Transverse colon (tissue), 4 donors: Measurements from ENCODE around the gene C16orf89. TPM values are rescaled to one million over a fixed set of nuclear protein-coding genes. Genes with fewer than 3 reads are reported as not detected.

Source experiments
- DNase-seq: peaks from one replicate; pipeline ENCODE4 v3.0.0-alpha.2; 2019
- H3K27ac ChIP-seq, 4 donors: fragments of 200-600 bp; sonication (generic); 2 replicates each; pipeline ENCODE4 v1.5.1; 2016 to 2018; ENCODE audit warnings: inconsistent platforms in 4 of 4
- H3K27me3 ChIP-seq: fragments of 200-600 bp; sonication (generic); 2 replicates; pipeline ENCODE4 v1.5.1; 2017; ENCODE audit warnings: inconsistent platforms
- H3K36me3 ChIP-seq, 4 donors: fragments of 200-600 bp; sonication (generic); 2 replicates each; pipeline ENCODE4 v1.5.1; 2017 to 2019; ENCODE audit warnings: inconsistent platforms in 4 of 4
- H3K4me1 ChIP-seq, 4 donors: fragments of 200-600 bp; sonication (generic); 2 replicates each; pipeline ENCODE4 v1.5.1; 2017 to 2020; ENCODE audit warnings: inconsistent platforms in 4 of 4
- H3K4me3 ChIP-seq, 4 donors: fragments of 200-600 bp; sonication (generic); 1 replicate in 1 of 4; 2 replicates in 3 of 4; pipeline versions ENCODE4 v1.5.1 to v1.6.1; 2017 to 2019; ENCODE audit warnings: inconsistent platforms in 4 of 4
- H3K9me3 ChIP-seq, 2 donors: fragments of 200-600 bp; sonication (generic); 2 replicates each; pipeline ENCODE4 v1.5.1; 2017 to 2019; ENCODE audit warnings: inconsistent platforms in 2 of 2
- EP300 ChIP-seq: sonication (generic); formaldehyde crosslinking; IDR thresholded peaks from one replicate; pipeline ENCODE4 v1.6.1; 2017; ENCODE audit warnings: antibody characterized with exemption, low read depth
- POLR2A ChIP-seq: fragments of 450-650 bp; IDR thresholded peaks from one replicate; pipeline ENCODE4 v1.6.1; 2016; ENCODE audit warnings: antibody characterized with exemption, mild to moderate bottlenecking, moderate library complexity
- POLR2AphosphoS5 ChIP-seq, 3 donors: sonication (generic); formaldehyde crosslinking; IDR thresholded peaks; one replicate each; pipeline ENCODE4 v1.6.1; 2016; ENCODE audit warnings: antibody characterized with exemption in 3 of 3
- WGBS, 2 donors: methylation state at CpG; one replicate each; pipeline ENCODE4 v1.1.5; 2018; ENCODE audit warnings: low coverage in 1 of 2; 5-methylcytosine and 5-hydroxymethylcytosine counted together
- in situ Hi-C, 4 donors: fragments of 200-750 bp; cut with MboI; loops; one replicate each; pipeline versions ENCODE4 v1.15.0 to v1.15.1; 2017; ENCODE audit warnings: low sequenced_read_pairs in 3 of 4, low pct_ligation_motif_present in 1 of 4, low pct_unique_long_range_greater_than_20kb in 1 of 4
- intact Hi-C: fragments of 100-400 bp; cut with DNase I; formaldehyde crosslinking; loops from one replicate; pipeline ENCODE4 v1.15.1; 2023; ENCODE audit warnings: low total_unique reads
- total RNA-seq, 4 donors: library from RNA; depleted of rRNA; stranded (reverse); fragments of >200 nt; gene quantifications; one replicate each; pipeline ENCODE4 v1.1.0, GENCODE V29; 2016
- TF ChIP-seq, protein P1 (sequence below), 5 experiments: fragments of 200-600 bp in 3 of 5; fragments of 450-650 bp in 2 of 5; sonication (generic) in 3 of 5; IDR thresholded peaks; 1 replicate in 2 of 5; 2 replicates in 3 of 5; pipeline ENCODE4 v1.5.1; 2016 to 2017; ENCODE audit warnings: antibody characterized with exemption in 5 of 5, inconsistent platforms in 3 of 5, mild to moderate bottlenecking in 2 of 5, moderate library complexity in 1 of 5

Gene C16orf89
- total RNA-seq, 4 donors from 2014 or later = 1.5 to 8.6 TPM; not detected in 2

DNA sequence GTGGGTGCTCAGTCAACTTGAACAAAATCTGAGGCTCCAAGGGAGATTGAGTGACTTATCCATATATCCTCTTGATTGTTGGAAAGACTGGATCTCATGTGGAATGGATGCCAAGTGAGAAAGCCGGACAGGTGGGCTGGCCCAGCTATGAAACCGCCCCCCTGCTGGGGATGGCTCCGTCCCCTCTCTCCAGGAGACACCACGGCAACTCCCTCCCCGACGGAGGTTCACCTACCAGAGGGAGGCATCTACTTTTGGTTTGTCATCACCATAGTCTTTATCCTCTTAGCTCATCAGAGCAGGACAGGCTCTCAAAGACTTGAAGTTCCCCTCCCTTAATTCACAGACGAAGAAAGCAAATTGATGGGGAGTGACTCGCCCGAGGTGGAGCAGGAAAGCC lies 4.1 kb upstream of the C16orf89 start:
- Histone ChIP-seq H3K4me1 (peaks cover 11 to 29% (median 16%) of the 10 kb centered on the region in 4 donors), H3K36me3 (no peaks in the 10 kb centered on the region), H3K27ac (no peak overlapping the region), H3K27me3 (no peaks in the 10 kb centered on the region), H3K9me3 (no peaks in the 10 kb centered on the region), H3K4me3 (no peak overlapping the region)
- WGBS, 2 donors = 95 to 100% methylated on average over 3 to 9 of the region's 9 CpGs
- intact Hi-C loops = no loop called here
- no peak for DNase-seq
- in situ Hi-C loops = no loop called here
- no peak for TF ChIP-seq POLR2A
- TF ChIP-seq POLR2AphosphoS5 (IDR thresholded peaks at IDR 0.05) = no peak
- TF ChIP-seq, protein P1, sequence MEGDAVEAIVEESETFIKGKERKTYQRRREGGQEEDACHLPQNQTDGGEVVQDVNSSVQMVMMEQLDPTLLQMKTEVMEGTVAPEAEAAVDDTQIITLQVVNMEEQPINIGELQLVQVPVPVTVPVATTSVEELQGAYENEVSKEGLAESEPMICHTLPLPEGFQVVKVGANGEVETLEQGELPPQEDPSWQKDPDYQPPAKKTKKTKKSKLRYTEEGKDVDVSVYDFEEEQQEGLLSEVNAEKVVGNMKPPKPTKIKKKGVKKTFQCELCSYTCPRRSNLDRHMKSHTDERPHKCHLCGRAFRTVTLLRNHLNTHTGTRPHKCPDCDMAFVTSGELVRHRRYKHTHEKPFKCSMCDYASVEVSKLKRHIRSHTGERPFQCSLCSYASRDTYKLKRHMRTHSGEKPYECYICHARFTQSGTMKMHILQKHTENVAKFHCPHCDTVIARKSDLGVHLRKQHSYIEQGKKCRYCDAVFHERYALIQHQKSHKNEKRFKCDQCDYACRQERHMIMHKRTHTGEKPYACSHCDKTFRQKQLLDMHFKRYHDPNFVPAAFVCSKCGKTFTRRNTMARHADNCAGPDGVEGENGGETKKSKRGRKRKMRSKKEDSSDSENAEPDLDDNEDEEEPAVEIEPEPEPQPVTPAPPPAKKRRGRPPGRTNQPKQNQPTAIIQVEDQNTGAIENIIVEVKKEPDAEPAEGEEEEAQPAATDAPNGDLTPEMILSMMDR (IDR thresholded peaks at IDR 0.05) = no peak
- TF ChIP-seq EP300 = no peak

DNA sequence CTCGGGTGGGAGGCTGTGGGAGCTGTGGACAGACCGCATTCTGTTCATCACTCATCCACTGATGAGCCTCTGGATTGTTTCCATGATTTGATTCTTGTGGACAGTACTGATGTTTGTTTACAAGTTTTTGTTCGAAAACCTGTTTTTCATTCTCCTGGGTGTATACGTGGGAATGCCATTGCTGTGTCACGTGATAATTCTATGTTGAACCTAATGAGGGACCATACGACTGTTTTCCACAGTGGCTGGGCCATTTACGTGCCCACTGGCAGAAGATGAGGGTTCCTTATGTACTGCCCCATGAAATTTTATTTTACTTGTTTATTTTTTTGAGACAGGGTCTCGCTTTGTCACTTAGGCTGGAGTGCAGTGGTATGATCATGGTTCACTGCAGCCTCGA lies 3.3 kb upstream of the C16orf89 start:
- Histone ChIP-seq H3K27ac (no peak overlapping the region), H3K36me3 (no peaks in the 10 kb centered on the region), H3K4me3 (no peak overlapping the region), H3K4me1 (peaks cover 13 to 35% (median 18%) of the 10 kb centered on the region in 4 donors), H3K27me3 (no peaks in the 10 kb centered on the region), H3K9me3 (no peaks in the 10 kb centered on the region)
- in situ Hi-C loops = no loop called here
- 86 to 100% methylated on average over 1 to 9 of the region's 9 CpGs for WGBS, 2 donors
- no peak for TF ChIP-seq POLR2AphosphoS5 (IDR thresholded peaks at IDR 0.05)
- TF ChIP-seq POLR2A = no peak
- TF ChIP-seq, protein P1 (IDR thresholded peaks at IDR 0.05) = no peak
- no peak for TF ChIP-seq EP300
- intact Hi-C loops = no loop called here
- DNase-seq = no peak

DNA sequence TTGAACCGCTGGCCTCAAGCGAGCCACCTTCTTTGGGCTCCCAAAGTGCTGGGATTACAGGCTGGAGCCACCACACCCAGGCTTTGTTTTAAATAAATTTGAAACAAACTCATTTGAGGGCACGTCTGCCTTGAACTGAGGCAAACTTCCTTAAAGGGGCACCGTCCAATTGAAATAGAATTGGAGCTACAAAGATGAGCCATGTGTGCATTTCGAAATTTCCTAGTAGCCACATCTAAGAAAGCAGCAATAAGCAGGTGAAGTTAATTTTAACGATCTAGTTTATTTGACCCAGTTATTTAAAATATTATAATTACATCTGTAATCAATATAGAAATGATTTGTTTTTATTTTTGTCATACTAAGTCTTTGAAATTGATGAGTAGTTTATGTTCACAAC lies 755 bp upstream of the C16orf89 start:
- WGBS, 2 donors = 44 to 61% methylated on average over 4 to 6 of the region's 6 CpGs
- in situ Hi-C loops (no loop called here), intact Hi-C loops (no loop called here)
- H3K27me3 ChIP-seq = no peaks in the 10 kb centered on the region
- no peak overlapping the region for H3K27ac ChIP-seq
- TF ChIP-seq POLR2A = no peak
- TF ChIP-seq EP300 = no peak
- TF ChIP-seq, protein P1 (IDR thresholded peaks at IDR 0.05) = no peak
- no peak for TF ChIP-seq POLR2AphosphoS5 (IDR thresholded peaks at IDR 0.05)
- H3K4me1 ChIP-seq = peaks cover 7 to 28% (median 11%) of the 10 kb centered on the region in 4 donors
- no peaks in the 10 kb centered on the region for H3K9me3 ChIP-seq
- no peak for DNase-seq
- H3K36me3 ChIP-seq = no peaks in the 10 kb centered on the region
- no peak overlapping the region for H3K4me3 ChIP-seq

DNA sequence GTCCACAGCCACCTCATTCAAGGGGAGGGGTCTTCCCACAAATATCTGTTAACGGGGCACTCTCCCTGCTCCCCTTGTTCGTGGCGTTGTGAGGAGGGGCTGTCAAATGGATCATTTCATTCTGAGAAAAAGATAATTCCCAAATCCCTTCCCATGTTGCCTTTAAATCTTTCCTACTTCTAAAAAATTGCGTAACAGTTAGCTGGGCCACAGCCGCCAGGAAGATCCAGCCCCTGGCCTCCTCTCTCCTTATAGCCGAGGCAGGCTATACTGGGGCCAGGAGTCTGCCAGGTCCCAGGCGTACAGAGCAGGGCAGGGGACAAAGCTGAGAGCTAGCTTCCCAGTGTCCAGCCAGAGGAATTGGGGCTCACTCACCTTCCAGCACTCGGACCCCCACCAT lies 430 bp downstream of the C16orf89 start:
- Histone ChIP-seq H3K27ac (peak overlapping the region in 2 of 4 donors; percentile 13 to 37), H3K27me3 (no peaks in the 10 kb centered on the region), H3K4me3 (peak overlapping the region in 1 of 4 donors; percentile 4), H3K9me3 (no peaks in the 10 kb centered on the region), H3K36me3 (no peaks in the 10 kb centered on the region), H3K4me1 (peaks cover 4 to 23% (median 10%) of the 10 kb centered on the region in 4 donors)
- intact Hi-C loops (no loop called here), in situ Hi-C loops (no loop called here)
- WGBS, 2 donors = 37% methylated on average over 8 of the region's 8 CpGs; no CpG with 5 or more reads in 1 of the 2 donors
- no peak for DNase-seq
- TF ChIP-seq, protein P1 (IDR thresholded peaks at IDR 0.05) = no peak
- TF ChIP-seq EP300 = no peak
- TF ChIP-seq POLR2A = no peak
- TF ChIP-seq POLR2AphosphoS5 (IDR thresholded peaks at IDR 0.05) = no peak
